GM12878 (cell line): Measurements from ENCODE around the gene CACNA1D. TPM values are rescaled to one million over a fixed set of nuclear protein-coding genes. Genes with fewer than 3 reads are reported as not detected.

Experiments
- ATAC-seq: fragments of 200-7000 bp; cut with Tn5 transposase; 3 replicates; pipeline ENCODE4 v1.9.1; 2020; ENCODE audit warnings: mild to moderate bottlenecking, moderate library complexity
- BruUV-seq: library from RNA; stranded (reverse); fragments of 400-500 nt; replicated peaks from 2 replicates; lab custom pipeline; 2021; lab: Mats Ljungman, UMichigan
- CTCF ChIA-PET: fragments of 300-600 bp; sonication (Branson Sonifier 250); formaldehyde crosslinking; extraction: SDS; loops from one replicate; lab custom pipeline; 2021; ENCODE audit warnings: inconsistent platforms; lab: Yijun Ruan, JAX
- POLR2A ChIA-PET: fragments of 350-600 bp; formaldehyde crosslinking; extraction: SDS; loops from one replicate; lab custom pipeline; 2021; ENCODE audit warnings: inconsistent platforms; lab: Charles Lee
- RAD21 ChIA-PET: fragments of 300-600 bp; sonication (Branson Sonifier 250); formaldehyde crosslinking; loops from one replicate; lab custom pipeline; 2023; ENCODE audit warnings: antibody characterized with exemption; ENCODE audit not compliant: unreplicated experiment; lab: Charles Lee
- SMC1A ChIA-PET: fragments of 300-600 bp; sonication (Branson Sonifier 250); formaldehyde crosslinking; loops from one replicate; lab custom pipeline; 2023; ENCODE audit not compliant: unreplicated experiment, uncharacterized antibody; lab: Charles Lee
- DNase-seq: peaks from one replicate; pipeline ENCODE4 v3.0.0-alpha.2; 2011; ENCODE audit warnings: low read depth, low spot score
- FAIRE-seq: peaks from 3 replicates; lab custom pipeline; 2011; peaks lifted over from hg19 to GRCh38; lab: Jason Lieb, UNC
- H2AFZ ChIP-seq: 2 replicates; pipeline ENCODE4 v1.6.0; 2011; ENCODE audit warnings: low read depth, low read length, control low read depth; ENCODE audit not compliant: control insufficient read depth
- H3K27ac ChIP-seq: 2 replicates; pipeline ENCODE4 v1.5.1; 2011; ENCODE audit warnings: control low read depth; ENCODE audit not compliant: control insufficient read depth, insufficient read depth
- H3K27me3 ChIP-seq, 2 experiments: replicated peaks in 1 of 2; 2 replicates each; pipeline versions ENCODE4 v1.6.0 to v1.6.1; 2011; ENCODE audit warnings: low read length in 1 of 2; ENCODE audit not compliant: control insufficient read depth in 2 of 2, insufficient read depth in 2 of 2
- H3K36me3 ChIP-seq, 2 experiments: 2 replicates each; pipeline ENCODE4 v1.5.1; 2011; ENCODE audit warnings: low read length in 1 of 2; ENCODE audit not compliant: control insufficient read depth in 2 of 2, insufficient read depth in 2 of 2
- H3K4me1 ChIP-seq: 2 replicates; pipeline ENCODE4 v1.6.1; 2011; ENCODE audit warnings: mild to moderate bottlenecking, low read length, moderate library complexity, mixed read lengths; ENCODE audit not compliant: control insufficient read depth, insufficient read depth
- H3K4me2 ChIP-seq: 2 replicates; pipeline ENCODE4 v1.6.0; 2011; ENCODE audit warnings: control low read depth; ENCODE audit not compliant: control insufficient read depth, insufficient read depth
- H3K4me3 ChIP-seq: fragments of 200-600 bp; sonication (generic); 2 replicates; pipeline ENCODE4 v1.5.1; 2016
- H3K79me2 ChIP-seq: 2 replicates; pipeline ENCODE4 v1.6.0; 2011; ENCODE audit warnings: low read length; ENCODE audit not compliant: control insufficient read depth, insufficient read depth
- H3K9ac ChIP-seq: 2 replicates; pipeline ENCODE4 v1.8.0; 2011; ENCODE audit warnings: low read length, control low read depth, mixed read lengths; ENCODE audit not compliant: control insufficient read depth, insufficient read depth
- H3K9me3 ChIP-seq: replicated peaks from 3 replicates; pipeline ENCODE4 v1.5.1; 2011; ENCODE audit warnings: mild to moderate bottlenecking, low read length; ENCODE audit not compliant: control insufficient read depth, insufficient read depth
- H4K20me1 ChIP-seq: 2 replicates; pipeline ENCODE4 v1.6.0; 2011; ENCODE audit not compliant: control insufficient read depth, insufficient read depth
- BHLHE40 ChIP-seq, 2 experiments: fragments of 450-650 bp in 1 of 2; IDR thresholded peaks; 2 replicates each; pipeline ENCODE4 v1.6.1; 2011 to 2017; ENCODE audit warnings: low read depth in 2 of 2, borderline replicate concordance in 1 of 2, improper control_type of control experiment in 1 of 2, low read length in 1 of 2, mild to moderate bottlenecking in 1 of 2
- CBFB ChIP-seq: IDR thresholded peaks from 2 replicates; pipeline ENCODE4 v1.6.1; 2016; ENCODE audit warnings: antibody characterized with exemption, low read depth
- CBX5 ChIP-seq: sonication (generic); IDR thresholded peaks from 2 replicates; pipeline ENCODE4 v1.6.1; 2016; ENCODE audit warnings: low read depth, moderate library complexity, mild to moderate bottlenecking, inconsistent platforms
- CHD1 ChIP-seq: IDR thresholded peaks from 2 replicates; pipeline ENCODE4 v1.6.1; 2012; ENCODE audit warnings: low read depth, low read length, improper control_type of control experiment
- DPF2 ChIP-seq: fragments of 450-650 bp; IDR thresholded peaks from 2 replicates; pipeline ENCODE4 v1.6.1; 2017; ENCODE audit warnings: mild to moderate bottlenecking
- FOS ChIP-seq: IDR thresholded peaks from 3 replicates; pipeline ENCODE4 v1.6.1; 2011; ENCODE audit warnings: borderline replicate concordance; ENCODE audit not compliant: insufficient read length; ENCODE audit errors: extremely low read depth
- JUND ChIP-seq: IDR thresholded peaks from 2 replicates; pipeline ENCODE4 v1.6.1; 2012; ENCODE audit warnings: low read depth, mild to moderate bottlenecking, low read length, improper control_type of control experiment, moderate library complexity
- MYC ChIP-seq: IDR thresholded peaks from 2 replicates; pipeline ENCODE4 v1.6.1; 2011; ENCODE audit warnings: mild to moderate bottlenecking, low read length, moderate library complexity, inconsistent platforms; ENCODE audit not compliant: insufficient read depth, insufficient replicate concordance, insufficient read length, severe bottlenecking
- NFXL1 ChIP-seq: fragments of 450-650 bp; IDR thresholded peaks from 2 replicates; pipeline ENCODE4 v1.6.1; 2017; ENCODE audit warnings: antibody characterized with exemption, mild to moderate bottlenecking, borderline replicate concordance
- POLR2A ChIP-seq: IDR thresholded peaks from 2 replicates; pipeline ENCODE4 v1.6.1; 2011; ENCODE audit warnings: low read depth, mild to moderate bottlenecking, low read length
- POLR2AphosphoS5 ChIP-seq: IDR thresholded peaks from 2 replicates; pipeline ENCODE4 v1.6.1; 2011; ENCODE audit warnings: mild to moderate bottlenecking, low read length, inconsistent platforms
- RAD51 ChIP-seq: fragments of 450-650 bp; IDR thresholded peaks from 2 replicates; pipeline ENCODE4 v1.6.1; 2016; ENCODE audit warnings: moderate library complexity, mild to moderate bottlenecking, inconsistent platforms
- SUPT20H ChIP-seq: IDR thresholded peaks from 2 replicates; pipeline ENCODE4 v1.6.1; 2011; ENCODE audit warnings: low read depth, mild to moderate bottlenecking, low read length, moderate library complexity, borderline replicate concordance; ENCODE audit not compliant: control insufficient read depth
- SUZ12 ChIP-seq: fragments of 200-600 bp; sonication (generic); IDR thresholded peaks from one replicate; pipeline ENCODE4 v1.6.1; 2018; ENCODE audit warnings: antibody characterized with exemption, mild to moderate bottlenecking; ENCODE audit not compliant: unreplicated experiment
- TCF7 ChIP-seq: IDR thresholded peaks from 2 replicates; pipeline ENCODE4 v1.6.1; 2014; ENCODE audit warnings: antibody characterized with exemption, borderline replicate concordance
- ZNF207 ChIP-seq: fragments of 450-650 bp; IDR thresholded peaks from 2 replicates; pipeline ENCODE4 v1.6.1; 2014; ENCODE audit warnings: antibody characterized with exemption, mild to moderate bottlenecking, borderline replicate concordance
- WGBS: methylation state at CpG from one replicate; pipeline ENCODE4 v1.1.6; 2016; ENCODE audit warnings: low lambda C conversion rate; ENCODE audit not compliant: insufficient replicate concordance, insufficient coverage; ENCODE audit errors: missing lambda C conversion rate; 5-methylcytosine and 5-hydroxymethylcytosine counted together
- in situ Hi-C: fragments of 300-500 bp; cut with MboI; formaldehyde crosslinking; loops from 9 replicates; pipeline ENCODE4 v1.14.3; 2018; ENCODE audit warnings: mixed read lengths
- intact Hi-C: fragments of 100-400 bp; cut with micrococcal nuclease; formaldehyde crosslinking; loops from one replicate; pipeline ENCODE4 v1.14.2; 2022; ENCODE audit not compliant: unreplicated experiment
- polyA plus RNA-seq, 11 experiments: library from polyadenylated mRNA; depleted of rRNA in 4 of 11; unstranded in 6 of 11; stranded (reverse) in 5 of 11; fragments of >200 nt; fragmentation: Nextera tagmentation in 4 of 11; fragmentation: Illumina TruSeq in 1 of 11; extraction: Ambion mirVana in 4 of 11; extraction: Trizol in 1 of 11; gene quantifications; 1 replicate in 1 of 11; 2 replicates in 10 of 11; pipeline versions ENCODE4 v1.2.1 to v1.2.3, GENCODE V29; 2011 to 2016; ENCODE audit warnings: inconsistent platforms in 2 of 11, missing spikeins in 2 of 11, low read depth in 1 of 11
- total RNA-seq, 4 experiments: library from RNA; depleted of rRNA in 3 of 4; stranded (reverse); fragments of >200 nt in 3 of 4; fragmentation: Illumina TruSeq in 1 of 4; extraction: Trizol in 1 of 4; gene quantifications; 2 replicates each; pipeline versions ENCODE4 v1.2.1 to v1.2.3, GENCODE V29; 2013 to 2021
- TF ChIP-seq, protein P1 (sequence below): IDR thresholded peaks from 2 replicates; pipeline ENCODE4 v1.6.1; 2012; ENCODE audit warnings: low read depth, low read length, improper control_type of control experiment
- TF ChIP-seq, protein P2 (sequence below): fragments of 450-650 bp; IDR thresholded peaks from 2 replicates; pipeline ENCODE4 v1.6.1; 2016; ENCODE audit warnings: mild to moderate bottlenecking

Gene CACNA1D
- total and polyA plus RNA-seq, 10 of the 15 experiments (the other 5 are each of a cell fraction or from before 2014, with no cell fraction given), result 0.21 to 24.4 (median 1.6) TPM

DNA sequence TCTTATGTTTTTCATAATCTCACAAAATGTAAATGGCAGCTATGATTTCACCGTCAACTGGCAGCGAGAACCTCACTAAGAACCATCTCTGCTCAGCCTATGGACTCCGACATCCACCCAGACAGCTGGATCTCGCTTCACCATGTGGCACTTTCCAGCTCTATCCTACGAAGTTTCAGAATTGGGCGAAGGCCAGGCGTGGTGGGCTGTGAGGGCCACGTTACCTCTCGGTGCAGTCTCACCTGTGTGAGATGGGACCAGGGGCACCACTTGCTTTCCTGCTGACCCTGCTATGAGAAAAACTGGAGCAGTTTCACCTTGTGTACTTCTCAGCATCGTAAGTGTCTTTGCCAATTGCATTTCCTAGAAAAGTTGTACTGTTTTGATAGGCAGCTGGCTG, 319.5 kb downstream of the CACNA1D start:
- Histone ChIP-seq H3K9ac (no peak overlapping the region), H3K4me2 (no peak overlapping the region), H3K79me2 (no peaks in the 10 kb centered on the region), H3K27me3 (no peaks in the 10 kb centered on the region), H4K20me1 (no peaks in the 10 kb centered on the region), H3K36me3 (peaks cover 0 to 2% of the 10 kb centered on the region in 2 experiments; a peak in 3 of 4 replicates), H3K9me3 (no peaks in the 10 kb centered on the region), H3K27ac (no peak overlapping the region), H2AFZ (no peak overlapping the region), H3K4me3 (no peak overlapping the region), H3K4me1 (no peaks in the 10 kb centered on the region)
- TF ChIP-seq POLR2A (no peak), FOS (no peak), SUZ12 (no peak), POLR2AphosphoS5 (no peak), BHLHE40 (IDR thresholded peaks at IDR 0.05; ENCODE audit: borderline replicate concordance in 1 of 2, low read depth in 2 of 2, low read length in 1 of 2) (no peak), SUPT20H (no peak), JUND (no peak), RAD51 (no peak), DPF2 (no peak), MYC (no peak), TCF7 (no peak), NFXL1 (no peak), CBX5 (no peak), CHD1 (no peak), CBFB (no peak), ZNF207 (no peak)
- TF ChIP-seq, protein P1, sequence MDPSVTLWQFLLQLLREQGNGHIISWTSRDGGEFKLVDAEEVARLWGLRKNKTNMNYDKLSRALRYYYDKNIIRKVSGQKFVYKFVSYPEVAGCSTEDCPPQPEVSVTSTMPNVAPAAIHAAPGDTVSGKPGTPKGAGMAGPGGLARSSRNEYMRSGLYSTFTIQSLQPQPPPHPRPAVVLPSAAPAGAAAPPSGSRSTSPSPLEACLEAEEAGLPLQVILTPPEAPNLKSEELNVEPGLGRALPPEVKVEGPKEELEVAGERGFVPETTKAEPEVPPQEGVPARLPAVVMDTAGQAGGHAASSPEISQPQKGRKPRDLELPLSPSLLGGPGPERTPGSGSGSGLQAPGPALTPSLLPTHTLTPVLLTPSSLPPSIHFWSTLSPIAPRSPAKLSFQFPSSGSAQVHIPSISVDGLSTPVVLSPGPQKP, result no peak
- TF ChIP-seq, protein P2, sequence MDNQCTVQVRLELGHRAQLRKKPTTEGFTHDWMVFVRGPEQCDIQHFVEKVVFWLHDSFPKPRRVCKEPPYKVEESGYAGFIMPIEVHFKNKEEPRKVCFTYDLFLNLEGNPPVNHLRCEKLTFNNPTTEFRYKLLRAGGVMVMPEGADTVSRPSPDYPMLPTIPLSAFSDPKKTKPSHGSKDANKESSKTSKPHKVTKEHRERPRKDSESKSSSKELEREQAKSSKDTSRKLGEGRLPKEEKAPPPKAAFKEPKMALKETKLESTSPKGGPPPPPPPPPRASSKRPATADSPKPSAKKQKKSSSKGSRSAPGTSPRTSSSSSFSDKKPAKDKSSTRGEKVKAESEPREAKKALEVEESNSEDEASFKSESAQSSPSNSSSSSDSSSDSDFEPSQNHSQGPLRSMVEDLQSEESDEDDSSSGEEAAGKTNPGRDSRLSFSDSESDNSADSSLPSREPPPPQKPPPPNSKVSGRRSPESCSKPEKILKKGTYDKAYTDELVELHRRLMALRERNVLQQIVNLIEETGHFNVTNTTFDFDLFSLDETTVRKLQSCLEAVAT, result no peak
- ATAC-seq (no peak), FAIRE-seq (no peak), DNase-seq (no peak)
- intact Hi-C loops, result no loop called here
- whole genome bisulfite sequencing, result 30% methylated on average over 10 of the region's 10 CpGs
- in situ Hi-C loops, result no loop called here
- BruUV-seq, result no TSS peak
- ChIA-PET RAD21 (no interaction called here), POLR2A (no interaction called here), CTCF (no interaction called here), SMC1A (no interaction called here)
